ENCODE measurements around the gene HTT. TPM values are rescaled to one million over a fixed set of nuclear protein-coding genes. Genes with fewer than 3 reads are reported as not detected.

HTT gene
- polyA plus RNA-seq, 1 donor from 2014 or later, result 11.5 TPM

DNA sequence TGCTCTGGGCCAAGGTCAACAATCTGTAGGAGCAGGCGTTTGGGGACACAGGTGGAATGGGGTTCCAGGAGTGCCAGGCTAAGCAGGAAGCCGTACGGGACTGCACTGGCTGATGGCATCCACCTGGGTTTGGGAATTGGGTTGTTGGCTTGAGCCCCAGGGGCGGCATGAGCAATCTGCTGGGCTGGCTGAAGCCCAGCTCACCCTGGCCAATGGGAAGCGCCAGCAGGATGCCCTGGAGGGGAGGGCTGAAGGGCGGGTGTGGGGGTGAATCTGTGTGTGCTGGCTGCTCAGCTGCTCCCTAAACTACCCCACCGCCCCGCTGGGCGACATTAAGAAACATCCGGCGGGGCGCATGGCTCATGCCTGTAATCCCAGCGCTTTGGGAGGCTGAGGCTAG, 209.4 kb downstream of the HTT start:
- H3K4me3 ChIP-seq (ENCODE audit: low read length), result no peak overlapping the region
- H3K9me3 ChIP-seq (ENCODE audit: low read length), result peaks cover 4% of the 10 kb centered on the region
- no peak overlapping the region for H3K9ac ChIP-seq (ENCODE audit: low read length)
- TF ChIP-seq TAF1 (IDR thresholded peaks at IDR 0.05; ENCODE audit: low read depth), result no peak
- TF ChIP-seq POLR2AphosphoS5 (IDR thresholded peaks at IDR 0.05), result no peak
- no peak for TF ChIP-seq EZH2 (IDR thresholded peaks at IDR 0.05; ENCODE audit: borderline replicate concordance, insufficient read depth, low read length, poor library complexity, severe bottlenecking)
- TF ChIP-seq, protein P1, sequence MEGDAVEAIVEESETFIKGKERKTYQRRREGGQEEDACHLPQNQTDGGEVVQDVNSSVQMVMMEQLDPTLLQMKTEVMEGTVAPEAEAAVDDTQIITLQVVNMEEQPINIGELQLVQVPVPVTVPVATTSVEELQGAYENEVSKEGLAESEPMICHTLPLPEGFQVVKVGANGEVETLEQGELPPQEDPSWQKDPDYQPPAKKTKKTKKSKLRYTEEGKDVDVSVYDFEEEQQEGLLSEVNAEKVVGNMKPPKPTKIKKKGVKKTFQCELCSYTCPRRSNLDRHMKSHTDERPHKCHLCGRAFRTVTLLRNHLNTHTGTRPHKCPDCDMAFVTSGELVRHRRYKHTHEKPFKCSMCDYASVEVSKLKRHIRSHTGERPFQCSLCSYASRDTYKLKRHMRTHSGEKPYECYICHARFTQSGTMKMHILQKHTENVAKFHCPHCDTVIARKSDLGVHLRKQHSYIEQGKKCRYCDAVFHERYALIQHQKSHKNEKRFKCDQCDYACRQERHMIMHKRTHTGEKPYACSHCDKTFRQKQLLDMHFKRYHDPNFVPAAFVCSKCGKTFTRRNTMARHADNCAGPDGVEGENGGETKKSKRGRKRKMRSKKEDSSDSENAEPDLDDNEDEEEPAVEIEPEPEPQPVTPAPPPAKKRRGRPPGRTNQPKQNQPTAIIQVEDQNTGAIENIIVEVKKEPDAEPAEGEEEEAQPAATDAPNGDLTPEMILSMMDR (IDR thresholded peaks at IDR 0.05; ENCODE audit: poor library complexity, severe bottlenecking), result no peak
- TF ChIP-seq MXI1 (conservative IDR thresholded peaks at IDR 0.05; ENCODE audit: poor library complexity, severe bottlenecking), result no peak
- no peaks in the 10 kb centered on the region for H4K20me1 ChIP-seq (ENCODE audit: insufficient read depth)
- no peaks in the 10 kb centered on the region for H3K36me3 ChIP-seq (ENCODE audit: insufficient read depth, low read length)
- H3K27ac ChIP-seq (ENCODE audit: low read length), result no peak overlapping the region
- no peak overlapping the region for H2AFZ ChIP-seq (ENCODE audit: low read depth, low read length)
- no peaks in the 10 kb centered on the region for H3K79me2 ChIP-seq (replicated peaks; ENCODE audit: insufficient read depth, low read length)
- H3K9me2 ChIP-seq (ENCODE audit: insufficient read depth, low read length), result no peaks in the 10 kb centered on the region
- H3K4me2 ChIP-seq (ENCODE audit: low read length), result no peak overlapping the region
- H3K27me3 ChIP-seq (ENCODE audit: insufficient read depth, low read depth, low read length), result no peaks in the 10 kb centered on the region
- H3F3A ChIP-seq (ENCODE audit: insufficient read depth, low read length, poor library complexity, severe bottlenecking), result no peaks in the 10 kb centered on the region

DNA sequence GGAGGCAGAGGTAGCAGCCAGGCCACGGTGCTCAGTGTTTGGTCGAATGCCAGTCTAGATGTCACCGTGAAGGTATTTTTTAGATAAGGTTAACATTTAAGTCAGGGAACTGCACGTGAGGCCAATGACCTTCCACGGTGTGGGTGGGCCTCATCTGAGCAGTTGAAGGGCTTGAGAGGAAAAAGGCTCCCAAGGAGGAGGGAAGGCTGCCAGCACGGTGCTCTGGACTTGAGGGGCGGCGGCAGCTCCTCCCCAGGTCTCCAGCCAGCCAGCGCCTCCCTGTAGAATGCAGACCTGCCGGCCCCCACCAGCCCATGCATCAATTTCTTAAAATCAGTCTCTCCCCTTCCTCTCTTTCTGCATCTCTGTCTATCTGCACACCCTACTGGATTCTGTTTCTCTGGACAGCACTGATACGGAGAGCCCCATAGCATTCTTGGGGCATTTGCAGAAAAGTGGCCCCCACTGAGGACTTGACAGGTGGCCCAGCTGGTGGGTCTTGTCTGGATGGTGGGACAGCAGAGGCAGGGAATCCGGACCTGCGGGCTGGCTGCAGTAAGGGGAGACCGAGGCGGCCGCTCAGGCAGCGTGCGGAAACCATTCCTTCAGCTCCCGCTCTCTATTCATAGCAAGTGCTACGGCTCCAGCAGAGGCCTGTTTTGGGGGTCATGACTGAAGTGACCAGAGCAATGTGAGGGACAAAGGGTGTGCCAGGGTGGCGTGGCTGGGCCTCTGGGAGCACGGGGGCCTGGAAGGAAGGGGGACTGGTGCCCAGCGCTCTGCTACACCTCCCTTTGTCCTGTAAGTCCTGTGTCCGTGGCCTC, 210.5 kb downstream of the HTT start:
- Histone ChIP-seq H3K36me3 (ENCODE audit: insufficient read depth, low read length) (no peaks in the 10 kb centered on the region), H3K79me2 (replicated peaks; ENCODE audit: insufficient read depth, low read length) (no peaks in the 10 kb centered on the region), H3K27me3 (ENCODE audit: insufficient read depth, low read depth, low read length) (no peaks in the 10 kb centered on the region), H3K9me3 (ENCODE audit: low read length) (peaks cover 4% of the 10 kb centered on the region), H3K27ac (ENCODE audit: low read length) (no peak overlapping the region), H3K4me2 (ENCODE audit: low read length) (no peak overlapping the region), H2AFZ (ENCODE audit: low read depth, low read length) (no peak overlapping the region), H3K9ac (ENCODE audit: low read length) (no peak overlapping the region), H3F3A (ENCODE audit: insufficient read depth, low read length, poor library complexity, severe bottlenecking) (no peaks in the 10 kb centered on the region), H3K9me2 (ENCODE audit: insufficient read depth, low read length) (no peaks in the 10 kb centered on the region), H4K20me1 (ENCODE audit: insufficient read depth) (no peaks in the 10 kb centered on the region), H3K4me3 (ENCODE audit: low read length) (no peak overlapping the region)
- TF ChIP-seq TAF1 (IDR thresholded peaks at IDR 0.05; ENCODE audit: low read depth) (no peak), MXI1 (conservative IDR thresholded peaks at IDR 0.05; ENCODE audit: poor library complexity, severe bottlenecking) (no peak), RAD21 (conservative IDR thresholded peaks at IDR 0.05) (no peak), SMC3 (conservative IDR thresholded peaks at IDR 0.05; ENCODE audit: poor library complexity) (no peak), EP300 (conservative IDR thresholded peaks at IDR 0.05; ENCODE audit: poor library complexity, severe bottlenecking) (no peak), POLR2AphosphoS5 (IDR thresholded peaks at IDR 0.05) (no peak), EZH2 (IDR thresholded peaks at IDR 0.05; ENCODE audit: borderline replicate concordance, insufficient read depth, low read length, poor library complexity, severe bottlenecking) (no peak)
- TF ChIP-seq, protein P1 (IDR thresholded peaks at IDR 0.05; ENCODE audit: poor library complexity, severe bottlenecking), result no peak
- TF ChIP-seq, protein P2, sequence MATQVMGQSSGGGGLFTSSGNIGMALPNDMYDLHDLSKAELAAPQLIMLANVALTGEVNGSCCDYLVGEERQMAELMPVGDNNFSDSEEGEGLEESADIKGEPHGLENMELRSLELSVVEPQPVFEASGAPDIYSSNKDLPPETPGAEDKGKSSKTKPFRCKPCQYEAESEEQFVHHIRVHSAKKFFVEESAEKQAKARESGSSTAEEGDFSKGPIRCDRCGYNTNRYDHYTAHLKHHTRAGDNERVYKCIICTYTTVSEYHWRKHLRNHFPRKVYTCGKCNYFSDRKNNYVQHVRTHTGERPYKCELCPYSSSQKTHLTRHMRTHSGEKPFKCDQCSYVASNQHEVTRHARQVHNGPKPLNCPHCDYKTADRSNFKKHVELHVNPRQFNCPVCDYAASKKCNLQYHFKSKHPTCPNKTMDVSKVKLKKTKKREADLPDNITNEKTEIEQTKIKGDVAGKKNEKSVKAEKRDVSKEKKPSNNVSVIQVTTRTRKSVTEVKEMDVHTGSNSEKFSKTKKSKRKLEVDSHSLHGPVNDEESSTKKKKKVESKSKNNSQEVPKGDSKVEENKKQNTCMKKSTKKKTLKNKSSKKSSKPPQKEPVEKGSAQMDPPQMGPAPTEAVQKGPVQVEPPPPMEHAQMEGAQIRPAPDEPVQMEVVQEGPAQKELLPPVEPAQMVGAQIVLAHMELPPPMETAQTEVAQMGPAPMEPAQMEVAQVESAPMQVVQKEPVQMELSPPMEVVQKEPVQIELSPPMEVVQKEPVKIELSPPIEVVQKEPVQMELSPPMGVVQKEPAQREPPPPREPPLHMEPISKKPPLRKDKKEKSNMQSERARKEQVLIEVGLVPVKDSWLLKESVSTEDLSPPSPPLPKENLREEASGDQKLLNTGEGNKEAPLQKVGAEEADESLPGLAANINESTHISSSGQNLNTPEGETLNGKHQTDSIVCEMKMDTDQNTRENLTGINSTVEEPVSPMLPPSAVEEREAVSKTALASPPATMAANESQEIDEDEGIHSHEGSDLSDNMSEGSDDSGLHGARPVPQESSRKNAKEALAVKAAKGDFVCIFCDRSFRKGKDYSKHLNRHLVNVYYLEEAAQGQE (IDR thresholded peaks at IDR 0.05; ENCODE audit: borderline replicate concordance), result no peak
